K562 (cell line): Measurements from ENCODE around the gene MBD5. TPM values are rescaled to one million over a fixed set of nuclear protein-coding genes. Genes with fewer than 3 reads are reported as not detected.

Experiments
- ATAC-seq: fragments of 200-7000 bp; cut with Tn5 transposase; 3 replicates; pipeline ENCODE4 v1.9.1; 2020; ENCODE audit warnings: moderate library complexity
- BruUV-seq: library from RNA; stranded (reverse); fragments of 400-500 nt; replicated peaks from 2 replicates; lab custom pipeline; 2021; lab: Mats Ljungman, UMichigan
- CTCF ChIA-PET: fragments of 300-600 bp; formaldehyde crosslinking; extraction: SDS; loops from one replicate; lab custom pipeline; 2021; ENCODE audit warnings: low intra/inter-chr PET ratio; lab: Yijun Ruan, JAX
- POLR2A ChIA-PET: fragments of 300-600, 350-650 bp; sonication (Branson Sonifier 250); formaldehyde crosslinking; extraction: SDS; loops from one replicate; lab custom pipeline; 2021; ENCODE audit warnings: antibody characterized with exemption, inconsistent platforms; lab: Yijun Ruan, JAX
- DNase-seq, 4 experiments: peaks; one replicate each; pipeline versions ENCODE4 v3.0.0 to v3.0.0-alpha.2; 2011 to 2018; ENCODE audit warnings: low spot score in 3 of 4, mixed read lengths in 3 of 4; ENCODE audit errors: extremely low read depth in 1 of 4
- FAIRE-seq: peaks from 2 replicates; lab custom pipeline; 2011; peaks lifted over from hg19 to GRCh38; lab: Jason Lieb, UNC
- H2AFZ ChIP-seq: 2 replicates; pipeline ENCODE4 v1.6.0; 2011; ENCODE audit warnings: low read depth, low read length, control low read depth, inconsistent platforms
- H3K27ac ChIP-seq: fragments of 200-600 bp; 3 replicates; pipeline ENCODE4 v1.8.0; 2011; ENCODE audit warnings: low read depth, mild to moderate bottlenecking, control low read depth, inconsistent platforms, low read length, moderate library complexity, mixed read lengths; ENCODE audit errors: extremely low read depth
- H3K27me3 ChIP-seq, 2 experiments: fragments of 300-600 bp in 1 of 2; 2 replicates in 1 of 2; 3 replicates in 1 of 2; pipeline versions ENCODE4 v1.6.0 to v1.8.0; 2011; ENCODE audit warnings: inconsistent platforms in 2 of 2, low read length in 2 of 2, mild to moderate bottlenecking in 1 of 2, mixed read lengths in 1 of 2, moderate library complexity in 1 of 2; ENCODE audit not compliant: control insufficient read depth in 2 of 2, insufficient read depth in 2 of 2
- H3K36me3 ChIP-seq: fragments of 300-600 bp; 3 replicates; pipeline ENCODE4 v1.8.0; 2011; ENCODE audit warnings: mild to moderate bottlenecking, low read length, inconsistent platforms; ENCODE audit not compliant: control insufficient read depth, insufficient read depth
- H3K4me1 ChIP-seq, 2 experiments: fragments of 200-600 bp in 1 of 2; replicated peaks in 1 of 2; 2 replicates in 1 of 2; 3 replicates in 1 of 2; pipeline versions ENCODE4 v1.5.1 to v1.8.0; 2011; ENCODE audit warnings: inconsistent platforms in 2 of 2, low read length in 2 of 2, mild to moderate bottlenecking in 1 of 2, mixed read lengths in 1 of 2, moderate library complexity in 1 of 2; ENCODE audit not compliant: control insufficient read depth in 2 of 2, insufficient read depth in 2 of 2
- H3K4me2 ChIP-seq: 2 replicates; pipeline ENCODE4 v1.6.1; 2011; ENCODE audit warnings: low read length, control low read depth, inconsistent platforms, mixed read lengths; ENCODE audit not compliant: insufficient read depth
- H3K4me3 ChIP-seq: fragments of 200-600 bp; sonication (generic), shearing (Covaris generic); 2 replicates; pipeline ENCODE4 v1.5.1; 2016; ENCODE audit warnings: control low read depth, inconsistent platforms
- H3K79me2 ChIP-seq: fragments of 200-600 bp; 3 replicates; pipeline ENCODE4 v1.8.0; 2011; ENCODE audit warnings: low read length, inconsistent platforms; ENCODE audit not compliant: control insufficient read depth, insufficient read depth
- H3K9ac ChIP-seq, 2 experiments: 2 replicates each; pipeline versions ENCODE4 v1.6.0 to v1.6.1; 2011; ENCODE audit warnings: low read depth in 2 of 2, low read length in 2 of 2, control low read depth in 1 of 2, inconsistent platforms in 1 of 2, mild to moderate bottlenecking in 1 of 2, mixed read lengths in 1 of 2; ENCODE audit not compliant: insufficient read depth in 1 of 2
- H3K9me1 ChIP-seq: one replicate; pipeline ENCODE4 v1.6.0; 2011; ENCODE audit warnings: inconsistent platforms, mild to moderate bottlenecking, low read length, moderate library complexity; ENCODE audit not compliant: control insufficient read depth, insufficient read depth
- H3K9me3 ChIP-seq: replicated peaks from 2 replicates; pipeline ENCODE4 v1.5.1; 2011; ENCODE audit warnings: low read depth, low read length, inconsistent platforms; ENCODE audit not compliant: control insufficient read depth, insufficient read depth
- H4K20me1 ChIP-seq: replicated peaks from 2 replicates; pipeline ENCODE4 v1.6.1; 2011; ENCODE audit warnings: low read length, inconsistent platforms, mixed read lengths; ENCODE audit not compliant: control insufficient read depth, insufficient read depth
- E2F1 ChIP-seq: sonication (generic); formaldehyde crosslinking; IDR thresholded peaks from 2 replicates; pipeline ENCODE4 v1.8.1; 2023; ENCODE audit warnings: mild to moderate bottlenecking, missing genetic modification reagents, moderate library complexity
- MAFF ChIP-seq: IDR thresholded peaks from 2 replicates; pipeline ENCODE4 v1.6.1; 2012; ENCODE audit warnings: low read length, improper control_type of control experiment
- MEF2D ChIP-seq: conservative IDR thresholded peaks from 2 replicates; pipeline ENCODE4 v1.6.1; 2016; ENCODE audit warnings: low read depth, missing genetic modification characterization, missing compliant biosample characterization
- PBX2 ChIP-seq, 2 experiments: IDR thresholded peaks in 1 of 2; conservative IDR thresholded peaks in 1 of 2; 2 replicates each; pipeline ENCODE4 v1.6.1; 2016; ENCODE audit warnings: low read depth in 2 of 2, mild to moderate bottlenecking in 1 of 2, missing compliant biosample characterization in 1 of 2, missing genetic modification characterization in 1 of 2, moderate library complexity in 1 of 2
- PCBP1 ChIP-seq: fragments of 200-400 bp; formaldehyde crosslinking; IDR thresholded peaks from 2 replicates; pipeline ENCODE4 v1.6.1; 2018; ENCODE audit warnings: mild to moderate bottlenecking, low read depth, low read length; ENCODE audit not compliant: poor library complexity, severe bottlenecking
- SREBF2 ChIP-seq: sonication (generic); formaldehyde crosslinking; IDR thresholded peaks from 2 replicates; pipeline ENCODE4 v1.4.0; 2020; ENCODE audit warnings: mild to moderate bottlenecking, missing genetic modification reagents
- ZNF212 ChIP-seq: fragments of 450-650 bp; formaldehyde crosslinking; IDR thresholded peaks from 2 replicates; pipeline ENCODE4 v1.4.0; 2020; ENCODE audit warnings: mild to moderate bottlenecking
- WGBS: fragments of 100-300 bp; shearing (Covaris generic); methylation state at CpG from one replicate; pipeline ENCODE4 v1.1.6; 2016; ENCODE audit warnings: low coverage, mixed read lengths; ENCODE audit not compliant: insufficient coverage; ENCODE audit errors: missing lambda C conversion rate; 5-methylcytosine and 5-hydroxymethylcytosine counted together
- in situ Hi-C: fragments of 300-500 bp; cut with MboI; formaldehyde crosslinking; loops from 4 replicates; pipeline ENCODE4 v1.15.0; 2018; ENCODE audit warnings: inconsistent platforms, mixed read lengths
- intact Hi-C: fragments of 100-400 bp; cut with micrococcal nuclease; formaldehyde crosslinking; loops from 2 replicates; pipeline ENCODE4 v1.14.2; 2022
- polyA plus RNA-seq, 8 experiments: library from polyadenylated mRNA; depleted of rRNA in 4 of 8; stranded (reverse) in 5 of 8; unstranded in 3 of 8; fragments of >200 nt; fragmentation: Nextera tagmentation in 2 of 8; fragmentation: Illumina TruSeq in 1 of 8; extraction: Ambion mirVana in 2 of 8; extraction: Trizol in 1 of 8; gene quantifications; 2 replicates each; pipeline versions ENCODE4 v1.2.1 to v1.2.3, GENCODE V29; 2011 to 2014; ENCODE audit warnings: inconsistent platforms in 1 of 8, missing spikeins in 1 of 8
- total RNA-seq, 7 experiments: library from RNA; depleted of rRNA in 6 of 7; stranded (reverse); fragments of >200 nt in 6 of 7; fragmentation: Illumina TruSeq in 2 of 7; extraction: Trizol in 2 of 7; gene quantifications; 2 replicates each; pipeline versions ENCODE4 v1.2.1 to v1.2.3, GENCODE V29; 2011 to 2021; ENCODE audit warnings: low replicate concordance in 1 of 7

MBD5 gene
- total and polyA plus RNA-seq, 9 of the 15 experiments (the other 6 are each of a cell fraction or from before 2014, with no cell fraction given) = 3.4 to 14.5 (median 9.0) TPM

GRCh38 chr2:148184976-148185375, 164.1 kb downstream of the MBD5 start:
- ATAC-seq = no peak
- H3K4me1 ChIP-seq = no peaks in the 10 kb centered on the region
- BruUV-seq = no TSS peak
- H3K9ac ChIP-seq = no peak overlapping the region
- in situ Hi-C loops (no loop called here), intact Hi-C loops (no loop called here)
- WGBS = 38% methylated on average over 1 of the region's 1 CpG
- H3K4me2 ChIP-seq = no peak overlapping the region
- no peak overlapping the region for H3K27ac ChIP-seq
- TF ChIP-seq ZNF212 = no peak
- no peak for TF ChIP-seq PBX2 (CRISPR knock-in tag; IDR thresholded peaks at IDR 0.05; ENCODE audit: low read depth)
- no peak for TF ChIP-seq PBX2 (tag; conservative IDR thresholded peaks at IDR 0.05; ENCODE audit: low read depth)
- TF ChIP-seq MEF2D = no peak
- TF ChIP-seq PCBP1 = no peak
- no peak for TF ChIP-seq E2F1
- no peak for TF ChIP-seq SREBF2
- TF ChIP-seq MAFF = no peak
- TF ChIP-seq, all 486 proteins: peak for 0
- H3K9me1 ChIP-seq = no peaks in the 10 kb centered on the region
- no peaks in the 10 kb centered on the region for H3K27me3 ChIP-seq
- POLR2A ChIA-PET = no interaction called here
- no peaks in the 10 kb centered on the region for H3K9me3 ChIP-seq
- no peak for DNase-seq
- H2AFZ ChIP-seq = no peak overlapping the region
- H3K4me3 ChIP-seq = no peak overlapping the region
- no peak for FAIRE-seq
- H3K36me3 ChIP-seq = no peaks in the 10 kb centered on the region
- CTCF ChIA-PET = no interaction called here
- no peaks in the 10 kb centered on the region for H4K20me1 ChIP-seq
- no peaks in the 10 kb centered on the region for H3K79me2 ChIP-seq
